Ishikawa (cell line): Measurements from ENCODE around the gene RNPEPL1.

Source experiments
- CEBPB ChIP-seq: IDR thresholded peaks from 2 replicates; pipeline ENCODE4 v1.6.1; 2012
- CREB1 ChIP-seq: IDR thresholded peaks from 2 replicates; pipeline ENCODE4 v1.6.1; 2012; ENCODE audit warnings: low read depth
- EGR1 ChIP-seq: IDR thresholded peaks from 2 replicates; pipeline ENCODE4 v1.6.1; 2012
- EP300 ChIP-seq: IDR thresholded peaks from 2 replicates; pipeline ENCODE4 v1.6.1; 2012; ENCODE audit warnings: borderline replicate concordance
- FOXM1 ChIP-seq: IDR thresholded peaks from 2 replicates; pipeline ENCODE4 v1.6.1; 2012; ENCODE audit warnings: low read depth, borderline replicate concordance
- NFIC ChIP-seq: IDR thresholded peaks from 2 replicates; pipeline ENCODE4 v1.6.1; 2012
- RAD21 ChIP-seq: IDR thresholded peaks from 2 replicates; pipeline ENCODE4 v1.6.1; 2012; ENCODE audit warnings: low read depth
- TAF1 ChIP-seq: IDR thresholded peaks from 2 replicates; pipeline ENCODE4 v1.6.1; 2012; ENCODE audit warnings: low read depth, mild to moderate bottlenecking
- TCF12 ChIP-seq: IDR thresholded peaks from 2 replicates; pipeline ENCODE4 v1.6.1; 2012; ENCODE audit warnings: low read depth
- TEAD4 ChIP-seq: IDR thresholded peaks from 2 replicates; pipeline ENCODE4 v1.6.1; 2012
- YY1 ChIP-seq: IDR thresholded peaks from 2 replicates; pipeline ENCODE4 v1.6.1; 2012; ENCODE audit warnings: low read depth
- ZBTB7A ChIP-seq: IDR thresholded peaks from 2 replicates; pipeline ENCODE4 v1.6.1; 2012; ENCODE audit warnings: low read depth
- TF ChIP-seq, protein P1 (sequence below): IDR thresholded peaks from 2 replicates; pipeline ENCODE4 v1.6.1; 2012
- TF ChIP-seq, protein P2 (sequence below): IDR thresholded peaks from 2 replicates; pipeline ENCODE4 v1.6.1; 2012; ENCODE audit warnings: low read depth, mild to moderate bottlenecking
- TF ChIP-seq, protein P3 (sequence below): IDR thresholded peaks from 2 replicates; pipeline ENCODE4 v1.6.1; 2012

Gene RNPEPL1

DNA sequence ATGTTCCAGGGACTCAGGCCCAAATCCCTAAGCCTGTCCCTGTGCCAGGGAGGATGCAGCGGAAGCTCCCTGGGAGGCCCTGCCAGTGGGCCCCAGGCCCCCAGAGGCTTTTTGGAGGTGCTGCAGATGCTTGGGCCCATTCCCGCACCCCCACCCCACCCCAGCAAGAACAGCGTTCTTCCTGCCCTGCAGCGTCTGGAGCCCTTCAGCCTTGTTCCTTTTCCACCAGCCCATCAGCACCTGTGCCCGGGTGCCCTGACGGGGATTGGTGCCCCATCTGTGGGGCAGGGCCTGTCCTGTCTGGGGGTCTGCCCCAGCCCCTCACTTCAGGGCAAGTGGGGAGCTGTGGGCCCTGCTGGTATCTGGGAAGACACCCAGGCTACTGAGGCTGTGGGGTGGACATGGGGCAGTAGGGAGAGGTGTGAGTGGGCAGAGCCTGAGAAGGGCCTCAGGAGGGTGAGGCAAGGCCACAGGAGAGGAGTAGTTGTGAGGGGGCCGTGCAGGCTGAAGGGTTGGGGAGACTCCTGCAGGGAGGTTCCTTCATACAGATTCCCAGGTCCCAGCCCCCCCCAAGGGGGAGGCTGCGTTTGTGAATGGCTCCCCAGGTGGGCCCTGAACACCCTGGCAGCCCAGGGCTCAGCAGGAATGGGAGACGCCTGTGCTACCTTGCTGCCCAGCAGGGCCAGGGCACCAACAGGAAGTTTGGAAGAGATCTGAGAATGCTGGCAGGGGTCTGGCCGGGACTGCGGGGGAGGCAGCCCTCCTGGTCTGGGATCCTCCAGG lies 2.4 kb downstream of the RNPEPL1 start:
- TF ChIP-seq FOXM1: no peak
- no peak for TF ChIP-seq TCF12
- no peak for TF ChIP-seq NFIC
- TF ChIP-seq, protein P1, sequence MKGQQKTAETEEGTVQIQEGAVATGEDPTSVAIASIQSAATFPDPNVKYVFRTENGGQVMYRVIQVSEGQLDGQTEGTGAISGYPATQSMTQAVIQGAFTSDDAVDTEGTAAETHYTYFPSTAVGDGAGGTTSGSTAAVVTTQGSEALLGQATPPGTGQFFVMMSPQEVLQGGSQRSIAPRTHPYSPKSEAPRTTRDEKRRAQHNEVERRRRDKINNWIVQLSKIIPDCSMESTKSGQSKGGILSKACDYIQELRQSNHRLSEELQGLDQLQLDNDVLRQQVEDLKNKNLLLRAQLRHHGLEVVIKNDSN: no peak
- TF ChIP-seq, protein P2, sequence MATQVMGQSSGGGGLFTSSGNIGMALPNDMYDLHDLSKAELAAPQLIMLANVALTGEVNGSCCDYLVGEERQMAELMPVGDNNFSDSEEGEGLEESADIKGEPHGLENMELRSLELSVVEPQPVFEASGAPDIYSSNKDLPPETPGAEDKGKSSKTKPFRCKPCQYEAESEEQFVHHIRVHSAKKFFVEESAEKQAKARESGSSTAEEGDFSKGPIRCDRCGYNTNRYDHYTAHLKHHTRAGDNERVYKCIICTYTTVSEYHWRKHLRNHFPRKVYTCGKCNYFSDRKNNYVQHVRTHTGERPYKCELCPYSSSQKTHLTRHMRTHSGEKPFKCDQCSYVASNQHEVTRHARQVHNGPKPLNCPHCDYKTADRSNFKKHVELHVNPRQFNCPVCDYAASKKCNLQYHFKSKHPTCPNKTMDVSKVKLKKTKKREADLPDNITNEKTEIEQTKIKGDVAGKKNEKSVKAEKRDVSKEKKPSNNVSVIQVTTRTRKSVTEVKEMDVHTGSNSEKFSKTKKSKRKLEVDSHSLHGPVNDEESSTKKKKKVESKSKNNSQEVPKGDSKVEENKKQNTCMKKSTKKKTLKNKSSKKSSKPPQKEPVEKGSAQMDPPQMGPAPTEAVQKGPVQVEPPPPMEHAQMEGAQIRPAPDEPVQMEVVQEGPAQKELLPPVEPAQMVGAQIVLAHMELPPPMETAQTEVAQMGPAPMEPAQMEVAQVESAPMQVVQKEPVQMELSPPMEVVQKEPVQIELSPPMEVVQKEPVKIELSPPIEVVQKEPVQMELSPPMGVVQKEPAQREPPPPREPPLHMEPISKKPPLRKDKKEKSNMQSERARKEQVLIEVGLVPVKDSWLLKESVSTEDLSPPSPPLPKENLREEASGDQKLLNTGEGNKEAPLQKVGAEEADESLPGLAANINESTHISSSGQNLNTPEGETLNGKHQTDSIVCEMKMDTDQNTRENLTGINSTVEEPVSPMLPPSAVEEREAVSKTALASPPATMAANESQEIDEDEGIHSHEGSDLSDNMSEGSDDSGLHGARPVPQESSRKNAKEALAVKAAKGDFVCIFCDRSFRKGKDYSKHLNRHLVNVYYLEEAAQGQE: no peak
- TF ChIP-seq CEBPB: no peak
- TF ChIP-seq YY1: no peak
- no peak for TF ChIP-seq RAD21
- TF ChIP-seq TAF1: no peak
- TF ChIP-seq, protein P3, sequence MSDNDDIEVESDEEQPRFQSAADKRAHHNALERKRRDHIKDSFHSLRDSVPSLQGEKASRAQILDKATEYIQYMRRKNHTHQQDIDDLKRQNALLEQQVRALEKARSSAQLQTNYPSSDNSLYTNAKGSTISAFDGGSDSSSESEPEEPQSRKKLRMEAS: no peak
- no peak for TF ChIP-seq EGR1
- TF ChIP-seq EP300: no peak
- TF ChIP-seq TEAD4: no peak
- TF ChIP-seq ZBTB7A: no peak
- TF ChIP-seq CREB1: no peak

DNA sequence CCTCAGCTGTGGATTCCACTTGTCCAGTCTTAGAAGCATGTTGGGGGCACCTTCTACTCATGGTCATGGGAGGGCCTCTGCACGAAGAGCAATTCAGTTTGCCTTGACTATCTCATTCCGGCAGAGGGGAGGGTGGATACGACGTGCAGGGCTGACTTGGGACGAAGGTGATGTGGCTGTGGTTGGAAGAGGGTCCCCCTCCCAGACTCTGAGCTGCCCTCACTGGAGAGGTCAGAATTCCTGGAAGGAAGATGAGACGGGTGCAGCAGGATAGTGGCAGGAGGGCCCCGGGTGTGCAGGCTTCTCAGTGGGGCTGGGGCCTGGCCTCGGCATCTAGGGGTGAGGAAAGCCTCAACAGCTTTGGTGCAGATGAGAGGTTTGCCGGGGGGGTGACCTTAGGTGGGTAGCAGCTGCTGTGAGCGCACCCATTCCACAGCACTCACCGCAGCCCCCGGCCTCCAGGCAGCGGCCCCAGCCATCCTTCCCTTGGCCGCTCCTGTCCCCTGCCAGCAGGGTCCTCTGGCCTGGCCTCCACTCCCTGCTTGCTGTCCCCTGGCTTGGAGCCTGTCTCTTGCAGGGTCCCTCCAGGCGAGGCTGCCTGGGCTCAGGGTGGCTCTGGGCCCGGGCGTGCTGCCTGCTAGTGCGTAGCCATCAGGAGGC lies 3.2 kb downstream of the RNPEPL1 start:
- TF ChIP-seq, protein P2: no peak
- TF ChIP-seq CREB1 (no peak), TEAD4 (no peak), TCF12 (no peak), RAD21 (no peak), EP300 (no peak), EGR1 (no peak), FOXM1 (no peak), TAF1 (no peak), ZBTB7A (no peak)
- TF ChIP-seq, protein P1: no peak

DNA sequence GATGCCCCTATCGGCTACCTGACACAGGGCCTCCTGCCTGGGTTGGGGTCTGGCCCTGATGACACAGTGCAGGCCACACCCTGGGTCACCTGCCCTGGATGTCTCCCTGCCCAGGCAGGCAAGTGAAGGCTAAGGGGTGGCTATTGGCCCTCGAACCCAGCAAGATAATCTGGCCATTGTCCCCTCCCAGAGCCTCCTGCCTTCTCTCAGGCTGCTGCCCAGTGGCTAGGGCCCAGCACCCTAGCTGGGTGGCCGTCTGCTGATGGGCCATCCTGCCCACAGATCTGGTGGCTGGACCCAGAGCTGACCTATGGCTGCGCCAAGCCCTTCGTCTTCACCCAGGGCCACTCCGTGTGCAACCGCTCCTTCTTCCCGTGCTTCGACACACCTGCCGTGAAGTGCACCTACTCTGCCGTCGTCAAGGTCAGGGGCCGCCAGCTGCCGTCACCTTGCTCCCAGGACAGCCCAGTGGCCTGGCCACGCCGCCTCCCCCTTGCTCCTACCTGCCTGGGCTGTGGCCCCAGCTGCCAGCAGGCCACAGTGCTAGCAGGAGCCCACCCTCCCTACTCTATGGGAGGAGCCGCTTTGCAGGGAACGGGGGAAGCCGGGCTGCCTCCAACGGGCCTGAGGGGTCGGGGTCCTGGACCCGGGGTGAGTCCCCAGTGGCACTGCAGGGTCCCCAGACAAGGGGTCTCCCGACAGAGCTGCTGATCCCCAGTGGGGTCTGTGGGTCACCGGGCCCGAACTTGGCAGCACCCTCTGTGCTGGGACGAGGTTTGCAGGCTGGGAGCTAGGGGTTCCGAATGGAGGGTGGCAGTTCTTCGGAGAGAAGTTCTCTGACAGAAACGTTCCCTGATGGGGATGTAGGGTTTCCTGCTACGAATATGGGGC lies 4.1 kb downstream of the RNPEPL1 start:
- TF ChIP-seq YY1 (no peak), TAF1 (no peak), FOXM1 (no peak), EP300 (no peak), EGR1 (no peak), TEAD4 (no peak), CEBPB (no peak), NFIC (no peak), RAD21 (no peak), TCF12 (no peak), CREB1 (no peak), ZBTB7A (no peak)
- TF ChIP-seq, protein P2: no peak
- TF ChIP-seq, protein P1: no peak
- TF ChIP-seq, protein P3: no peak
